GM13977 (cell line): ENCODE results near the gene LMO2.
"Not testable (repeated sequence)": the region's sequence is repeated elsewhere in the genome, so short reads cannot be mapped to it uniquely, and the experiment has no call there.

Experiments
- DNase-seq: peaks from one replicate; pipeline ENCODE4 v3.0.0; 2012; ENCODE audit warnings: low spot score
- CTCF ChIP-seq: IDR thresholded peaks from 2 replicates; pipeline ENCODE4 v1.5.1; 2012; ENCODE audit warnings: mild to moderate bottlenecking, control low read depth; ENCODE audit not compliant: insufficient read depth; ENCODE audit errors: extremely low read depth, missing control alignments
- in situ Hi-C: fragments of 300-500 bp; cut with MboI; formaldehyde crosslinking; loops from one replicate; pipeline ENCODE4 v1.12.0; 2022; ENCODE audit warnings: low sequenced_read_pairs, low pct_unique_long_range_greater_than_20kb, mixed read lengths, inconsistent platforms; ENCODE audit not compliant: unreplicated experiment

Gene LMO2

GRCh38 chr11:33829430-33830141 lies 62.3 kb downstream of the LMO2 start:
- peak; percentile 88 for DNase-seq
- TF ChIP-seq CTCF: peak; percentile 85
- in situ Hi-C loops: loop anchor here (25.0 kb wide), 1 partner anchor 533 kb away; the partner anchor contains the start of gene ABTB2

GRCh38 chr11:33828604-33829429 lies 63.1 kb downstream of the LMO2 start:
- peak; percentile 34 for DNase-seq
- TF ChIP-seq CTCF: no peak
- in situ Hi-C loops: loop anchor here (25.0 kb wide), 1 partner anchor 533 kb away; the partner anchor contains the start of gene ABTB2

GRCh38 chr11:33827206-33827605 lies 64.7 kb downstream of the LMO2 start:
- in situ Hi-C loops: loop anchor here (25.0 kb wide), 1 partner anchor 535 kb away; the partner anchor contains the start of gene ABTB2
- no peak for TF ChIP-seq CTCF
- no peak for DNase-seq

GRCh38 chr11:33825854-33826560 lies 65.9 kb downstream of the LMO2 start:
- TF ChIP-seq CTCF: no peak
- in situ Hi-C loops: loop anchor here (25.0 kb wide), 1 partner anchor 536 kb away; the partner anchor contains the start of gene ABTB2
- no peak for DNase-seq

- DNase-seq, in situ Hi-C loops: not testable (repeated sequence)
Measured at GRCh38 chr11:33822981-33823380, 68.9 kb downstream of the LMO2 start.

- in situ Hi-C loops: no loop called here
- no peak for TF ChIP-seq CTCF
- no peak for DNase-seq
Measured at GRCh38 chr11:33819278-33820035, 72.4 kb downstream of the LMO2 start.
